ENCODE measurements around the gene DCLK2. TPM values are rescaled to one million over a fixed set of nuclear protein-coding genes. Genes with fewer than 3 reads are reported as not detected.

Gene DCLK2
- total RNA-seq, 2 experiments from 2014 or later, result not detected

DNA sequence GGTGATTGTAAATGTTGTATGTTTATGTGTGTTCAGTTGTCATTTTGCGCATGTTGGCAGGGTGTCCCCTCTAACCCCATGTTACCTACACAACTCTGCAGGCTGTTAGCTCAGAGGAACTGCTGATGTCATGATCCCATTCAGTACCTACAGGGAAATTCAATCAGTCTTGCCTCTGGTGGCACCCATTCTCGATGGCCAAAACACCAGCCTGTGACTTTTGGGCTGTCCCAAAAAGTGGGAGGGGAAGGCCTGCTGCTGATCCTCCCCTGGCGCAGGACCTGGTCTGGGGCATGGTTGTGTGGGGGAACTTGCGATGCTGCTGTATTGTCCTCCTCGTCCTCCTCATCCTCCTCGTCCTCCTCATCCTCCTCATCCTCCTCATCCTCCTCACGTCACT lies 174.5 kb downstream of the DCLK2 start:
- H3K9me3 ChIP-seq (ENCODE audit: low read length), result no peaks in the 10 kb centered on the region
- no peak overlapping the region for H3K4me2 ChIP-seq (ENCODE audit: low read length)
- H3K4me1 ChIP-seq (ENCODE audit: insufficient read depth, low read length, poor library complexity, severe bottlenecking), result no peaks in the 10 kb centered on the region
- no peak overlapping the region for H3K4me3 ChIP-seq (ENCODE audit: low read depth, low read length, poor library complexity, severe bottlenecking)
- ChIA-PET CTCF (ENCODE audit: unreplicated experiment) (no interaction called here), POLR2A (interaction anchor here (0.6 kb wide), 1 partner anchor 196 kb away, joined by 3 read pairs; no protein-coding TSS in a partner anchor)
- no TSS peak for BruUV-seq (replicated peaks)
- no peaks in the 10 kb centered on the region for H3K79me2 ChIP-seq (ENCODE audit: insufficient read depth, low read depth, low read length)
- H4K20me1 ChIP-seq (ENCODE audit: insufficient read depth, low read length), result no peaks in the 10 kb centered on the region
- intact Hi-C loops (cut with micrococcal nuclease; ENCODE audit: unreplicated experiment), result no loop called here
- H3K36me3 ChIP-seq (ENCODE audit: insufficient read depth, low read length), result no peaks in the 10 kb centered on the region
- TF ChIP-seq, protein P1, sequence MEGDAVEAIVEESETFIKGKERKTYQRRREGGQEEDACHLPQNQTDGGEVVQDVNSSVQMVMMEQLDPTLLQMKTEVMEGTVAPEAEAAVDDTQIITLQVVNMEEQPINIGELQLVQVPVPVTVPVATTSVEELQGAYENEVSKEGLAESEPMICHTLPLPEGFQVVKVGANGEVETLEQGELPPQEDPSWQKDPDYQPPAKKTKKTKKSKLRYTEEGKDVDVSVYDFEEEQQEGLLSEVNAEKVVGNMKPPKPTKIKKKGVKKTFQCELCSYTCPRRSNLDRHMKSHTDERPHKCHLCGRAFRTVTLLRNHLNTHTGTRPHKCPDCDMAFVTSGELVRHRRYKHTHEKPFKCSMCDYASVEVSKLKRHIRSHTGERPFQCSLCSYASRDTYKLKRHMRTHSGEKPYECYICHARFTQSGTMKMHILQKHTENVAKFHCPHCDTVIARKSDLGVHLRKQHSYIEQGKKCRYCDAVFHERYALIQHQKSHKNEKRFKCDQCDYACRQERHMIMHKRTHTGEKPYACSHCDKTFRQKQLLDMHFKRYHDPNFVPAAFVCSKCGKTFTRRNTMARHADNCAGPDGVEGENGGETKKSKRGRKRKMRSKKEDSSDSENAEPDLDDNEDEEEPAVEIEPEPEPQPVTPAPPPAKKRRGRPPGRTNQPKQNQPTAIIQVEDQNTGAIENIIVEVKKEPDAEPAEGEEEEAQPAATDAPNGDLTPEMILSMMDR (conservative IDR thresholded peaks at IDR 0.05; ENCODE audit: low read length), result no peak
- no peak for TF ChIP-seq EZH2phosphoT487 (IDR thresholded peaks at IDR 0.05; ENCODE audit: borderline replicate concordance, low read depth, low read length)
- H3K27ac ChIP-seq (ENCODE audit: low read depth, low read length, poor library complexity, severe bottlenecking), result no peak overlapping the region
- no peak for DNase-seq (ENCODE audit: low spot score)
- H3K9me2 ChIP-seq (ENCODE audit: insufficient read depth, low read length), result no peaks in the 10 kb centered on the region
- H2AFZ ChIP-seq (ENCODE audit: low read length), result no peak overlapping the region

DNA sequence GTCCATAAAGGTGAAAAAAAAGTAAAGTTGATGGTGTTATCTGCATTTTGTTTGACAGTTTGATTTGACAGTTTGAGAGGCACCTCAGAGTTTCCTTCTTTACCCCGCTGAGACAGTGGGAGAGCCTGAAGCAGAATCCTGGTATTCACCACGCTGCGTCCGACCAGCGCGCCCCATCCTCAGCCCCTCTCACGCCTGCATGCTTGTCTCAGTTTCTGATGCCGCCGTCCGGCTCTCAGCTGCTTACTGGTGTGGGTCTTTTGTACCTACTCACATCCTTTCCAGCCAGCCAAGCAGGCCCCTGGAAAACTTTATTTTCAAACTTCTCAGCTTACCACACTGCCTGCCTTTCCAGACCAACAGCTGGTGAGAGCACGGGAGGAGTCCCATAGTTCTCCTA lies 175.2 kb downstream of the DCLK2 start:
- TF ChIP-seq EZH2phosphoT487 (IDR thresholded peaks at IDR 0.05; ENCODE audit: borderline replicate concordance, low read depth, low read length), result no peak
- TF ChIP-seq, protein P1 (conservative IDR thresholded peaks at IDR 0.05; ENCODE audit: low read length), result no peak
- BruUV-seq (replicated peaks), result no TSS peak
- no peaks in the 10 kb centered on the region for H3K9me2 ChIP-seq (ENCODE audit: insufficient read depth, low read length)
- POLR2A ChIA-PET, result interaction anchor here (0.5 kb wide), 1 partner anchor 1354 kb away, joined by 7 read pairs; no protein-coding TSS in a partner anchor
- H3K4me1 ChIP-seq (ENCODE audit: insufficient read depth, low read length, poor library complexity, severe bottlenecking), result no peaks in the 10 kb centered on the region
- no peak overlapping the region for H2AFZ ChIP-seq (ENCODE audit: low read length)
- intact Hi-C loops (cut with micrococcal nuclease; ENCODE audit: unreplicated experiment), result no loop called here
- H3K4me2 ChIP-seq (ENCODE audit: low read length), result no peak overlapping the region
- no peak for DNase-seq (ENCODE audit: low spot score)
- no peak overlapping the region for H3K4me3 ChIP-seq (ENCODE audit: low read depth, low read length, poor library complexity, severe bottlenecking)
- CTCF ChIA-PET (ENCODE audit: unreplicated experiment), result no interaction called here
- no peaks in the 10 kb centered on the region for H3K9me3 ChIP-seq (ENCODE audit: low read length)
- H3K79me2 ChIP-seq (ENCODE audit: insufficient read depth, low read depth, low read length), result no peaks in the 10 kb centered on the region
- no peaks in the 10 kb centered on the region for H3K36me3 ChIP-seq (ENCODE audit: insufficient read depth, low read length)
- H4K20me1 ChIP-seq (ENCODE audit: insufficient read depth, low read length), result no peaks in the 10 kb centered on the region
- H3K27ac ChIP-seq (ENCODE audit: low read depth, low read length, poor library complexity, severe bottlenecking), result no peak overlapping the region

DNA sequence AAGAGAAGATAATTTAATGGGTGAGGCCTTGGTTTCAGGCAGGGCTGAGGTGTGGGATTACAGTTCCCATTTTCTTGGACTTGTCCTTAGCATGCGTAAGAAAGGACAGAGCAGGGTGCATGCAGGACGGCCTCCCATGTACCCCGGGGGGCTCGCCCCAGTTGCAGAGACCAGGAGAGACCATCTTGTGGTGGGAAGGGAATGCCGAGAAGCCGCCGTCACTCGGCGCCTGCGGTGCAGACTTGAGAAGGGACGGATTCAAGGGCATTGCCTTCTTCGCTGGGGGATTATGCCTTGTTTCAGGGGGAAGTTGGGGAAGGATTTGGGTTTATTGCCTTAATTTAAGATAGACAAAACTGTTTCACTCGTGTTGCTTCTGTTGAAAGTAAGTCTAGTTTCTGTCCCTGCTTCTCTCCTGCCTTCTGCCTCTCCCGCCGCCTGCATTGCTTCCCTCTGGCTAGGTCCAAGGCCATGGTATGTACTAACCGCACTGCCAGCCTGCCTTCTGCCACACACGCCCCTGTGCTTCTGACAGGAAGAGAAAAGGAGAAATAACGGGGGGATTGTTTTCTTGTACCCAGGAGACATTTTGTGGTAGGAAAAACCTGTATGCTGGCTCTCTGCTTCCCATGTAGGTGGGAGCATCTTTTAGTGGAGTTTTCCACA lies 175.9 kb downstream of the DCLK2 start:
- no TSS peak for BruUV-seq (replicated peaks)
- no peak overlapping the region for H3K4me2 ChIP-seq (ENCODE audit: low read length)
- H3K27ac ChIP-seq (ENCODE audit: low read depth, low read length, poor library complexity, severe bottlenecking), result no peak overlapping the region
- no peaks in the 10 kb centered on the region for H3K4me1 ChIP-seq (ENCODE audit: insufficient read depth, low read length, poor library complexity, severe bottlenecking)
- TF ChIP-seq, protein P1 (conservative IDR thresholded peaks at IDR 0.05; ENCODE audit: low read length), result no peak
- TF ChIP-seq EZH2phosphoT487 (IDR thresholded peaks at IDR 0.05; ENCODE audit: borderline replicate concordance, low read depth, low read length), result no peak
- no peaks in the 10 kb centered on the region for H3K36me3 ChIP-seq (ENCODE audit: insufficient read depth, low read length)
- H3K9me3 ChIP-seq (ENCODE audit: low read length), result no peaks in the 10 kb centered on the region
- H3K9me2 ChIP-seq (ENCODE audit: insufficient read depth, low read length), result no peaks in the 10 kb centered on the region
- H3K4me3 ChIP-seq (ENCODE audit: low read depth, low read length, poor library complexity, severe bottlenecking), result no peak overlapping the region
- intact Hi-C loops (cut with micrococcal nuclease; ENCODE audit: unreplicated experiment), result no loop called here
- POLR2A ChIA-PET, result no interaction called here
- CTCF ChIA-PET (ENCODE audit: unreplicated experiment), result no interaction called here
- no peak overlapping the region for H2AFZ ChIP-seq (ENCODE audit: low read length)
- H4K20me1 ChIP-seq (ENCODE audit: insufficient read depth, low read length), result no peaks in the 10 kb centered on the region
- DNase-seq (ENCODE audit: low spot score), result no peak
- no peaks in the 10 kb centered on the region for H3K79me2 ChIP-seq (ENCODE audit: insufficient read depth, low read depth, low read length)

Measured in OCI-LY7 (cell line).